Measurements from ENCODE around the gene CFHR2.

CFHR2 gene

GRCh38 chr1:196955926-196956325, 12.4 kb downstream of the CFHR2 start:
- Histone ChIP-seq H3K14ac (ENCODE audit: low read length in 2 of 2) (no peak overlapping the region), H3K27ac (ENCODE audit: low read length, poor library complexity, severe bottlenecking) (no peak overlapping the region), H3K23ac (ENCODE audit: low read length in 2 of 2) (no peak overlapping the region), H3K4me2 (ENCODE audit: low read length, poor library complexity, severe bottlenecking) (no peak overlapping the region), H3K9ac (ENCODE audit: low read length) (no peak overlapping the region), H2BK5ac (ENCODE audit: low read depth, low read length, poor library complexity, severe bottlenecking) (no peak overlapping the region), H2BK15ac (ENCODE audit: low read depth, poor library complexity, severe bottlenecking) (no peak overlapping the region), H3K36me3 (ENCODE audit: control insufficient read depth in 1 of 2, insufficient read depth in 2 of 2, low read depth in 1 of 2, low read length in 2 of 2) (no peaks in the 10 kb centered on the region), H2AFZ (ENCODE audit: low read depth, low read length) (no peak overlapping the region), H3K4me1 (ENCODE audit: control insufficient read depth, insufficient read depth, low read depth, low read length) (no peaks in the 10 kb centered on the region), H3K27me3 (ENCODE audit: control insufficient read depth in 1 of 2, insufficient read depth in 1 of 2, low read length in 2 of 2) (no peaks in the 10 kb centered on the region), H2BK12ac (ENCODE audit: low read length in 2 of 2) (no peak overlapping the region), H4K8ac (ENCODE audit: low read length) (no peak overlapping the region), H3K18ac (ENCODE audit: low read depth in 1 of 2, low read length in 2 of 2) (no peak overlapping the region), H2BK120ac (ENCODE audit: low read depth, low read length) (no peak overlapping the region), H3K4ac (ENCODE audit: low read depth in 1 of 2, low read length in 2 of 2) (no peak overlapping the region), H3K9me3 (ENCODE audit: control insufficient read depth, low read length) (no peaks in the 10 kb centered on the region), H4K91ac (ENCODE audit: low read length) (no peak overlapping the region), H3K79me1 (replicated peaks; ENCODE audit: low read length, poor library complexity, severe bottlenecking) (no peaks in the 10 kb centered on the region), H2AK5ac (ENCODE audit: low read length, severe bottlenecking) (no peak overlapping the region), H3K4me3 (ENCODE audit: insufficient read depth in 1 of 2, low read depth in 1 of 2, low read length in 2 of 2) (no peak overlapping the region)
- no peak for DNase-seq
- WGBS = 83% methylated on average over 1 of the region's 1 CpG

- Histone ChIP-seq H3K18ac (ENCODE audit: low read depth in 1 of 2, low read length in 2 of 2) (no peak overlapping the region), H3K79me1 (replicated peaks; ENCODE audit: low read length, poor library complexity, severe bottlenecking) (no peaks in the 10 kb centered on the region), H2AFZ (ENCODE audit: low read depth, low read length) (no peak overlapping the region), H3K4me3 (ENCODE audit: insufficient read depth in 1 of 2, low read depth in 1 of 2, low read length in 2 of 2) (no peak overlapping the region), H3K4me2 (ENCODE audit: low read length, poor library complexity, severe bottlenecking) (no peak overlapping the region), H3K4me1 (ENCODE audit: control insufficient read depth, insufficient read depth, low read depth, low read length) (no peaks in the 10 kb centered on the region), H3K4ac (ENCODE audit: low read depth in 1 of 2, low read length in 2 of 2) (no peak overlapping the region), H2AK5ac (ENCODE audit: low read length, severe bottlenecking) (no peak overlapping the region), H3K9ac (ENCODE audit: low read length) (no peak overlapping the region), H2BK12ac (ENCODE audit: low read length in 2 of 2) (no peak overlapping the region), H2BK5ac (ENCODE audit: low read depth, low read length, poor library complexity, severe bottlenecking) (no peak overlapping the region), H4K91ac (ENCODE audit: low read length) (no peak overlapping the region), H3K27me3 (ENCODE audit: control insufficient read depth in 1 of 2, insufficient read depth in 1 of 2, low read length in 2 of 2) (no peaks in the 10 kb centered on the region), H3K27ac (ENCODE audit: low read length, poor library complexity, severe bottlenecking) (no peak overlapping the region), H2BK120ac (ENCODE audit: low read depth, low read length) (no peak overlapping the region), H3K23ac (ENCODE audit: low read length in 2 of 2) (no peak overlapping the region), H3K36me3 (ENCODE audit: control insufficient read depth in 1 of 2, insufficient read depth in 2 of 2, low read depth in 1 of 2, low read length in 2 of 2) (no peaks in the 10 kb centered on the region), H4K8ac (ENCODE audit: low read length) (no peak overlapping the region), H3K14ac (ENCODE audit: low read length in 2 of 2) (no peak overlapping the region), H3K9me3 (ENCODE audit: control insufficient read depth, low read length) (no peaks in the 10 kb centered on the region), H2BK15ac (ENCODE audit: low read depth, poor library complexity, severe bottlenecking) (no peak overlapping the region)
- no peak for DNase-seq
- WGBS = 64% methylated on average over 2 of the region's 3 CpGs
These were observed 17.3 kb downstream of the CFHR2 start for GRCh38 chr1:196960854-196961253.

DNA sequence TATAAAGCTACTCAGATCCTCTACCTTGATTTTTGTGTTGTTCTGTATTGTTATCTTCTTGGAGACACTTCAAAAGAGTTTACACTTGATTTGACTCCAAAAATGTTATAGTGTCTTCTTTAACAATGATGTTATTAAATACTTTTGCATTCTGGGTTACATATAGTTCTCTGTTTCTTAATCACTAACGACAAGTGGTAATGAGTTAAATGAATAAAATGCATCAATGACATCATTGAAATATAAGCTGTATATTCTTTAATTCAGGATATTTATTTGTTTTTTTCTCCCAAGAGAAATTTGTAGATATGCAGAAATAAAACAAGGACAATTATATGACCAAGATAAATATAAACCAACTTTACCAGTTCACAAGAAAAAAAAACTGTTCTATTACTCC, 26.6 kb downstream of the CFHR2 start:
- Histone ChIP-seq H3K14ac (ENCODE audit: low read length in 2 of 2) (no peak overlapping the region), H3K36me3 (ENCODE audit: control insufficient read depth in 1 of 2, insufficient read depth in 2 of 2, low read depth in 1 of 2, low read length in 2 of 2) (no peaks in the 10 kb centered on the region), H2BK5ac (ENCODE audit: low read depth, low read length, poor library complexity, severe bottlenecking) (no peak overlapping the region), H3K4ac (ENCODE audit: low read depth in 1 of 2, low read length in 2 of 2) (no peak overlapping the region), H3K4me3 (ENCODE audit: insufficient read depth in 1 of 2, low read depth in 1 of 2, low read length in 2 of 2) (no peak overlapping the region), H3K27ac (ENCODE audit: low read length, poor library complexity, severe bottlenecking) (no peak overlapping the region), H2AK5ac (ENCODE audit: low read length, severe bottlenecking) (no peak overlapping the region), H3K18ac (ENCODE audit: low read depth in 1 of 2, low read length in 2 of 2) (no peak overlapping the region), H3K4me1 (ENCODE audit: control insufficient read depth, insufficient read depth, low read depth, low read length) (no peaks in the 10 kb centered on the region), H3K23ac (ENCODE audit: low read length in 2 of 2) (no peak overlapping the region), H3K27me3 (ENCODE audit: control insufficient read depth in 1 of 2, insufficient read depth in 1 of 2, low read length in 2 of 2) (no peaks in the 10 kb centered on the region), H2BK120ac (ENCODE audit: low read depth, low read length) (no peak overlapping the region), H3K9me3 (ENCODE audit: control insufficient read depth, low read length) (no peaks in the 10 kb centered on the region), H3K79me1 (replicated peaks; ENCODE audit: low read length, poor library complexity, severe bottlenecking) (no peaks in the 10 kb centered on the region), H4K8ac (ENCODE audit: low read length) (no peak overlapping the region), H2AFZ (ENCODE audit: low read depth, low read length) (no peak overlapping the region), H4K91ac (ENCODE audit: low read length) (no peak overlapping the region), H2BK12ac (ENCODE audit: low read length in 2 of 2) (no peak overlapping the region), H3K4me2 (ENCODE audit: low read length, poor library complexity, severe bottlenecking) (no peak overlapping the region), H3K9ac (ENCODE audit: low read length) (no peak overlapping the region), H2BK15ac (ENCODE audit: low read depth, poor library complexity, severe bottlenecking) (no peak overlapping the region)
- WGBS = no CpG with 5 or more reads among the region's 1 CpG
- no peak for DNase-seq

- H3K4ac ChIP-seq (ENCODE audit: low read depth in 1 of 2, low read length in 2 of 2) = no peak overlapping the region
- H3K14ac ChIP-seq (ENCODE audit: low read length in 2 of 2) = no peak overlapping the region
- no peak overlapping the region for H3K4me2 ChIP-seq (ENCODE audit: low read length, poor library complexity, severe bottlenecking)
- H2AFZ ChIP-seq (ENCODE audit: low read depth, low read length) = no peak overlapping the region
- no peaks in the 10 kb centered on the region for H3K36me3 ChIP-seq (ENCODE audit: control insufficient read depth in 1 of 2, insufficient read depth in 2 of 2, low read depth in 1 of 2, low read length in 2 of 2)
- no peaks in the 10 kb centered on the region for H3K79me1 ChIP-seq (replicated peaks; ENCODE audit: low read length, poor library complexity, severe bottlenecking)
- H3K18ac ChIP-seq (ENCODE audit: low read depth in 1 of 2, low read length in 2 of 2) = no peak overlapping the region
- no peaks in the 10 kb centered on the region for H3K4me1 ChIP-seq (ENCODE audit: control insufficient read depth, insufficient read depth, low read depth, low read length)
- no peak overlapping the region for H3K9ac ChIP-seq (ENCODE audit: low read length)
- no peak overlapping the region for H2AK5ac ChIP-seq (ENCODE audit: low read length, severe bottlenecking)
- 80% methylated on average over 3 of the region's 4 CpGs for WGBS
- H4K91ac ChIP-seq (ENCODE audit: low read length) = no peak overlapping the region
- no peaks in the 10 kb centered on the region for H3K9me3 ChIP-seq (ENCODE audit: control insufficient read depth, low read length)
- H3K27ac ChIP-seq (ENCODE audit: low read length, poor library complexity, severe bottlenecking) = no peak overlapping the region
- H2BK15ac ChIP-seq (ENCODE audit: low read depth, poor library complexity, severe bottlenecking) = no peak overlapping the region
- no peak for DNase-seq
- no peaks in the 10 kb centered on the region for H3K27me3 ChIP-seq (ENCODE audit: control insufficient read depth in 1 of 2, insufficient read depth in 1 of 2, low read length in 2 of 2)
- no peak overlapping the region for H3K4me3 ChIP-seq (ENCODE audit: insufficient read depth in 1 of 2, low read depth in 1 of 2, low read length in 2 of 2)
- no peak overlapping the region for H2BK5ac ChIP-seq (ENCODE audit: low read depth, low read length, poor library complexity, severe bottlenecking)
- no peak overlapping the region for H2BK120ac ChIP-seq (ENCODE audit: low read depth, low read length)
- no peak overlapping the region for H4K8ac ChIP-seq (ENCODE audit: low read length)
- H2BK12ac ChIP-seq (ENCODE audit: low read length in 2 of 2) = no peak overlapping the region
- H3K23ac ChIP-seq (ENCODE audit: low read length in 2 of 2) = no peak overlapping the region
These were observed 32.7 kb downstream of the CFHR2 start for GRCh38 chr1:196976278-196976677.
